Panc1 (cell line): Measurements from ENCODE around the gene CCDC174. TPM values are rescaled to one million over a fixed set of nuclear protein-coding genes. Genes with fewer than 3 reads are reported as not detected.

Source experiments
- ATAC-seq: fragments of 200-7000 bp; cut with Tn5 transposase; 2 replicates; pipeline ENCODE4 v1.9.1; 2020; ENCODE audit warnings: mild to moderate bottlenecking, moderate library complexity
- BruUV-seq: library from RNA; stranded (reverse); fragments of 400-500 nt; replicated peaks from 2 replicates; lab custom pipeline; 2021; lab: Mats Ljungman, UMichigan
- CTCF ChIA-PET: fragments of 300-600 bp; sonication (Branson Sonifier 250); formaldehyde crosslinking; loops from one replicate; lab custom pipeline; 2022; ENCODE audit warnings: antibody characterized with exemption; lab: Charles Lee
- POLR2A ChIA-PET: fragments of 300-600 bp; sonication (Branson Sonifier 250); formaldehyde crosslinking; loops from one replicate; lab custom pipeline; 2022; ENCODE audit warnings: antibody characterized with exemption; lab: Charles Lee
- DNase-seq: peaks from one replicate; pipeline ENCODE4 v3.0.0-alpha.2; 2010; ENCODE audit warnings: low read depth, low spot score
- H3K27ac ChIP-seq: 2 replicates; pipeline ENCODE4 v1.5.1; 2011; ENCODE audit warnings: mild to moderate bottlenecking, low read length, inconsistent platforms
- H3K27me3 ChIP-seq: fragments of 200-500 bp; sonication (Bioruptor generic); 2 replicates; pipeline ENCODE4 v1.6.0; 2014; ENCODE audit warnings: low read length, inconsistent platforms; ENCODE audit not compliant: control insufficient read depth, insufficient read depth
- H3K36me3 ChIP-seq: fragments of 200-500 bp; sonication (Bioruptor generic); 2 replicates; pipeline ENCODE4 v1.5.1; 2014; ENCODE audit warnings: inconsistent platforms, mild to moderate bottlenecking, low read length, moderate library complexity; ENCODE audit not compliant: control insufficient read depth, insufficient read depth
- H3K4me1 ChIP-seq: 2 replicates; pipeline ENCODE4 v1.5.1; 2011; ENCODE audit warnings: inconsistent platforms, mild to moderate bottlenecking, low read length, moderate library complexity; ENCODE audit not compliant: control insufficient read depth, insufficient read depth
- H3K4me3 ChIP-seq, 2 experiments: 2 replicates each; pipeline ENCODE4 v1.5.1; 2011 to 2012; ENCODE audit warnings: low read depth in 2 of 2, low read length in 2 of 2, mild to moderate bottlenecking in 2 of 2, inconsistent platforms in 1 of 2, moderate library complexity in 1 of 2
- H3K9me3 ChIP-seq: fragments of 200-500 bp; sonication (Bioruptor generic); 2 replicates; pipeline ENCODE4 v1.5.1; 2014; ENCODE audit warnings: low read depth, mild to moderate bottlenecking, inconsistent platforms, low read length, moderate library complexity; ENCODE audit not compliant: control insufficient read depth, insufficient read depth
- CTCF ChIP-seq: fragments of 450-650 bp; IDR thresholded peaks from 2 replicates; pipeline ENCODE4 v1.5.1; 2017; ENCODE audit warnings: mild to moderate bottlenecking
- POLR2AphosphoS5 ChIP-seq: IDR thresholded peaks from 2 replicates; pipeline ENCODE4 v1.6.1; 2012; ENCODE audit warnings: mild to moderate bottlenecking, low read depth, low read length, moderate library complexity
- REST ChIP-seq, 2 experiments: IDR thresholded peaks; 2 replicates each; pipeline ENCODE4 v1.6.1; 2011 to 2012; ENCODE audit warnings: low read depth in 2 of 2, control low read depth in 1 of 2, low read length in 1 of 2, mild to moderate bottlenecking in 1 of 2, moderate library complexity in 1 of 2; ENCODE audit not compliant: insufficient read depth in 1 of 2
- SIN3A ChIP-seq: IDR thresholded peaks from 2 replicates; pipeline ENCODE4 v1.6.1; 2012; ENCODE audit warnings: low read depth, mild to moderate bottlenecking, low read length, moderate library complexity, borderline replicate concordance; ENCODE audit not compliant: insufficient read depth
- TCF7L2 ChIP-seq: IDR thresholded peaks from 2 replicates; pipeline ENCODE4 v1.6.1; 2011; ENCODE audit warnings: mild to moderate bottlenecking, low read depth, low read length, inconsistent platforms
- in situ Hi-C: cut with HindIII; loops from 2 replicates; pipeline ENCODE4 v1.10.0; 2016; ENCODE audit warnings: low sequenced_read_pairs, low pct_unique_long_range_greater_than_20kb
- intact Hi-C: fragments of 100-400 bp; cut with micrococcal nuclease; formaldehyde crosslinking; loops from one replicate; pipeline ENCODE4 v1.10.0; 2022; ENCODE audit not compliant: unreplicated experiment
- total RNA-seq: library from RNA; stranded (reverse); gene quantifications from one replicate; pipeline ENCODE4 v1.2.1, GENCODE V29; 2021; ENCODE audit not compliant: unreplicated experiment

The CCDC174 gene
- total RNA-seq, 1 experiment from 2014 or later = 10.6 TPM

DNA sequence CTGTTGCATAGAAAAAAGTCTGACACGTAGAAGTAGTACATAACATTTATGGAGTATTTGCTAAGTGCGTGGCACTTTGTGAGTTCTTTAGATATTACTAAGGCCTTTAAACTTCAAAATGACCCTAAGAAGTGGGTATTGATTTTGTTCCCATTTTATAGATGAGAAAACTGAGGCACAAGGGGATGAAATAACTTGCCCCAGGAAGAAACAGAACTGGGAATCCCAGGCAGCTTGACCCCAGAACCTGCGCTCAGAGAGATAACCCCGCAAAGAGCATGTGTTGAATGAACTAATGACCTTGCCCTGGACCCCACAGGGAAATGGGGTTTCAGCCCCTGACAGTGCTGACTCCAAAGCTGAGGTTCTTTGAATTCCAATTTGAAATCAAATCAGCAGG, 30.5 kb upstream of the CCDC174 start:
- CTCF ChIA-PET = no interaction called here
- Histone ChIP-seq H3K27me3 (no peaks in the 10 kb centered on the region), H3K9me3 (no peaks in the 10 kb centered on the region), H3K4me1 (peaks cover 4% of the 10 kb centered on the region), H3K27ac (no peak overlapping the region), H3K36me3 (no peaks in the 10 kb centered on the region; the same call in 1 of the 2 replicates), H3K4me3 (no peak overlapping the region)
- in situ Hi-C loops (no loop called here), intact Hi-C loops (no loop called here)
- TF ChIP-seq REST (IDR thresholded peaks at IDR 0.05; ENCODE audit: insufficient read depth in 1 of 2, low read depth in 2 of 2, low read length in 1 of 2) = no peak
- TF ChIP-seq POLR2AphosphoS5 = no peak
- TF ChIP-seq CTCF = no peak
- TF ChIP-seq TCF7L2 = no peak
- no peak for TF ChIP-seq SIN3A
- POLR2A ChIA-PET = no interaction called here
- ATAC-seq (no peak), DNase-seq (no peak)
- no TSS peak for BruUV-seq

DNA sequence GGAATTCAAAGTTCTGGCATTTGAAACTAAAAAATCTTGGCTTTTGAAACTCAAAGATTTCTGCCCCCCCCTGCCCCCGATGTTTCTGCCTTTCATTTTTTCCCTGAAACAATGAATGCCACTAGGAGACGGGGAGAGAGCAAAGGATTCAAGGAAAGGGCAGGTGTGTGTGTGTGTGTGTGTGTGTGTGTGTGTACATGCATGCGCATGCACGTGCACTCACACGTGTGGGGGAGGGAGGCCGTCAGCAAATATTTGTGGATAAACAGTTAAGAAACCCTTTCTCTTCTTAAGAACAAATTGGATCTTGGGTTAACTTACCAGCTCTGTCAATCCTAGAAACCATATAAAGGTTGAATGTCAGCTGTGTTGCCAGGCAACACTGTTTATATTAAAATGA, 29.2 kb upstream of the CCDC174 start:
- in situ Hi-C loops (no loop called here), intact Hi-C loops (no loop called here)
- DNase-seq (no peak), ATAC-seq (no peak)
- ChIA-PET POLR2A (interaction anchor here (0.5 kb wide), 1 partner anchor 33 kb away, joined by 3 read pairs; no protein-coding TSS in a partner anchor), CTCF (no interaction called here)
- Histone ChIP-seq H3K27ac (no peak overlapping the region), H3K36me3 (no peaks in the 10 kb centered on the region; the same call in 1 of the 2 replicates), H3K4me3 (no peak overlapping the region), H3K9me3 (no peaks in the 10 kb centered on the region), H3K4me1 (no peaks in the 10 kb centered on the region; the same call in 1 of the 2 replicates), H3K27me3 (no peaks in the 10 kb centered on the region)
- no peak for TF ChIP-seq TCF7L2
- no peak for TF ChIP-seq SIN3A
- no peak for TF ChIP-seq REST (IDR thresholded peaks at IDR 0.05; ENCODE audit: insufficient read depth in 1 of 2, low read depth in 2 of 2, low read length in 1 of 2)
- no peak for TF ChIP-seq POLR2AphosphoS5
- no peak for TF ChIP-seq CTCF
- BruUV-seq = no TSS peak
